Left hindlimb (tissue), 1 donor: ENCODE measurements around the gene PRMT7.

Experiments used
- DNase-seq: peaks from one replicate; pipeline ENCODE4 v3.0.0-alpha.2; 2018

Gene PRMT7

GRCh38 chr16:68377667-68378393, 67.0 kb downstream of the PRMT7 start:
- DNase-seq = peak; percentile 62

- no peak for DNase-seq
Observed at GRCh38 chr16:68378436-68379415, 67.9 kb downstream of the PRMT7 start.

GRCh38 chr16:68379472-68380347, 68.9 kb downstream of the PRMT7 start:
- DNase-seq = no peak

- DNase-seq = no peak
Observed at GRCh38 chr16:68380348-68380670, 69.5 kb downstream of the PRMT7 start.

GRCh38 chr16:68380676-68381362, 70.0 kb downstream of the PRMT7 start:
- no peak for DNase-seq

- DNase-seq = no peak
Observed at GRCh38 chr16:68381363-68381724, 70.5 kb downstream of the PRMT7 start.

GRCh38 chr16:68382296-68382718, 71.5 kb downstream of the PRMT7 start:
- no peak for DNase-seq

GRCh38 chr16:68383858-68384257, 73.0 kb downstream of the PRMT7 start:
- DNase-seq = no peak

- DNase-seq = no peak
Observed at GRCh38 chr16:68384288-68385161, 73.7 kb downstream of the PRMT7 start.

GRCh38 chr16:68385371-68385770, 74.6 kb downstream of the PRMT7 start:
- no peak for DNase-seq

- no peak for DNase-seq
Observed at GRCh38 chr16:68386628-68387027, 75.8 kb downstream of the PRMT7 start.

GRCh38 chr16:68387301-68387700, 76.5 kb downstream of the PRMT7 start:
- DNase-seq = peak; percentile 33

- DNase-seq = no peak
Observed at GRCh38 chr16:68388124-68388523, 77.3 kb downstream of the PRMT7 start.

GRCh38 chr16:68389006-68389405, 78.2 kb downstream of the PRMT7 start:
- DNase-seq = peak; percentile 73

- no peak for DNase-seq
Observed at GRCh38 chr16:68389750-68390371, 79.0 kb downstream of the PRMT7 start.

GRCh38 chr16:68393333-68393732, 82.5 kb downstream of the PRMT7 start:
- no peak for DNase-seq

- DNase-seq = no peak
Observed at GRCh38 chr16:68395167-68395786, 84.5 kb downstream of the PRMT7 start.

- DNase-seq = no peak
Observed at GRCh38 chr16:68395815-68396214, 85.0 kb downstream of the PRMT7 start.

- no peak for DNase-seq
Observed at GRCh38 chr16:68396481-68396880, 85.7 kb downstream of the PRMT7 start.

- no peak for DNase-seq
Observed at GRCh38 chr16:68397710-68398201, 86.9 kb downstream of the PRMT7 start.
